ENCODE measurements around the gene MPP3.

- TF ChIP-seq CTCF (conservative IDR thresholded peaks at IDR 0.05; ENCODE audit: low read depth, low read length): no peak
- no peak for TF ChIP-seq EZH2 (IDR thresholded peaks at IDR 0.05; ENCODE audit: borderline replicate concordance, low read depth, low read length, poor library complexity, severe bottlenecking)
These were observed 10.3 kb downstream of the MPP3 start for GRCh38 chr17:43822570-43823190.

All from A673 (cell line).